Measurements from ENCODE around the gene EVX2. TPM values are rescaled to one million over a fixed set of nuclear protein-coding genes. Genes with fewer than 3 reads are reported as not detected.

EVX2 gene
- total and polyA plus RNA-seq, 8 donors: not detected

- no peaks in the 10 kb centered on the region for H3K9me3 ChIP-seq
Observed at GRCh38 chr2:176117823-176118371, 34.1 kb upstream of the EVX2 start.

DNA sequence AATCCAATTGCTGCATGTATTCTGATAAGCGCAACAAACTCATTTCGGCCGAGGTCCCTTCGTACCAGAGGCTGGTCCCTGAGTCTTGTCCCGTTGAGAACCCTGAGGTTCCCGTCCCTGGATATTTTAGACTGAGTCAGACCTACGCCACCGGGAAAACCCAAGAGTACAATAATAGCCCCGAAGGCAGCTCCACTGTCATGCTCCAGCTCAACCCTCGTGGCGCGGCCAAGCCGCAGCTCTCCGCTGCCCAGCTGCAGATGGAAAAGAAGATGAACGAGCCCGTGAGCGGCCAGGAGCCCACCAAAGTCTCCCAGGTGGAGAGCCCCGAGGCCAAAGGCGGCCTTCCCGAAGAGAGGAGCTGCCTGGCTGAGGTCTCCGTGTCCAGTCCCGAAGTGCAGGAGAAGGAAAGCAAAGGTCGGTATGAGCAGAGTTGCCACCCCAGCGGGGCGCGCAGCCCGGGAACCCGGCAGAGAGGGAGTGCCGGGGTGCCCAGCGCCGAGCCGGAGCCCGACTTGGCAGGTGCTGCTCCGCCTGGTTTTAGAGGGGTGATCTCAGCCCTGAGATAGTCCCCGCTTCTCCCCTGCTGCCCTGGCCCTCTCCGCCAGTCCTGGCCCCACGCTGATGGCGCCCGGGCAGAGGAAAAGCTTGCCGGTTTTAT, 33.5 kb upstream of the EVX2 start:
- H3K4me1 ChIP-seq: peaks cover 0 to 4% of the 10 kb centered on the region in 2 donors
- H3K4me3 ChIP-seq: no peak overlapping the region
- intact Hi-C loops (cut with DNase I): no loop called here
- peaks cover 99 to 100% of the 10 kb centered on the region in 2 donors for H3K27me3 ChIP-seq
- H3K27ac ChIP-seq: no peak overlapping the region
- TF ChIP-seq, protein P1, sequence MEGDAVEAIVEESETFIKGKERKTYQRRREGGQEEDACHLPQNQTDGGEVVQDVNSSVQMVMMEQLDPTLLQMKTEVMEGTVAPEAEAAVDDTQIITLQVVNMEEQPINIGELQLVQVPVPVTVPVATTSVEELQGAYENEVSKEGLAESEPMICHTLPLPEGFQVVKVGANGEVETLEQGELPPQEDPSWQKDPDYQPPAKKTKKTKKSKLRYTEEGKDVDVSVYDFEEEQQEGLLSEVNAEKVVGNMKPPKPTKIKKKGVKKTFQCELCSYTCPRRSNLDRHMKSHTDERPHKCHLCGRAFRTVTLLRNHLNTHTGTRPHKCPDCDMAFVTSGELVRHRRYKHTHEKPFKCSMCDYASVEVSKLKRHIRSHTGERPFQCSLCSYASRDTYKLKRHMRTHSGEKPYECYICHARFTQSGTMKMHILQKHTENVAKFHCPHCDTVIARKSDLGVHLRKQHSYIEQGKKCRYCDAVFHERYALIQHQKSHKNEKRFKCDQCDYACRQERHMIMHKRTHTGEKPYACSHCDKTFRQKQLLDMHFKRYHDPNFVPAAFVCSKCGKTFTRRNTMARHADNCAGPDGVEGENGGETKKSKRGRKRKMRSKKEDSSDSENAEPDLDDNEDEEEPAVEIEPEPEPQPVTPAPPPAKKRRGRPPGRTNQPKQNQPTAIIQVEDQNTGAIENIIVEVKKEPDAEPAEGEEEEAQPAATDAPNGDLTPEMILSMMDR (IDR thresholded peaks at IDR 0.05): no peak
- H3K36me3 ChIP-seq: no peaks in the 10 kb centered on the region
- ATAC-seq: no peak
- no peaks in the 10 kb centered on the region for H3K9me3 ChIP-seq
- peak in 1 of 4 donors; percentile 68 for DNase-seq

More at GRCh38 chr2:176117823-176118371, 34.1 kb upstream of the EVX2 start:
- intact Hi-C loops (cut with DNase I): no loop called here
- no peak overlapping the region for H3K27ac ChIP-seq
- no peak for DNase-seq
- no peak overlapping the region for H3K4me3 ChIP-seq
- peaks cover 0 to 10% of the 10 kb centered on the region in 2 donors for H3K4me1 ChIP-seq
- TF ChIP-seq, protein P1 (IDR thresholded peaks at IDR 0.05): no peak
- no peaks in the 10 kb centered on the region for H3K36me3 ChIP-seq
- peaks cover 99 to 100% of the 10 kb centered on the region in 2 donors for H3K27me3 ChIP-seq
- ATAC-seq: no peak

DNA sequence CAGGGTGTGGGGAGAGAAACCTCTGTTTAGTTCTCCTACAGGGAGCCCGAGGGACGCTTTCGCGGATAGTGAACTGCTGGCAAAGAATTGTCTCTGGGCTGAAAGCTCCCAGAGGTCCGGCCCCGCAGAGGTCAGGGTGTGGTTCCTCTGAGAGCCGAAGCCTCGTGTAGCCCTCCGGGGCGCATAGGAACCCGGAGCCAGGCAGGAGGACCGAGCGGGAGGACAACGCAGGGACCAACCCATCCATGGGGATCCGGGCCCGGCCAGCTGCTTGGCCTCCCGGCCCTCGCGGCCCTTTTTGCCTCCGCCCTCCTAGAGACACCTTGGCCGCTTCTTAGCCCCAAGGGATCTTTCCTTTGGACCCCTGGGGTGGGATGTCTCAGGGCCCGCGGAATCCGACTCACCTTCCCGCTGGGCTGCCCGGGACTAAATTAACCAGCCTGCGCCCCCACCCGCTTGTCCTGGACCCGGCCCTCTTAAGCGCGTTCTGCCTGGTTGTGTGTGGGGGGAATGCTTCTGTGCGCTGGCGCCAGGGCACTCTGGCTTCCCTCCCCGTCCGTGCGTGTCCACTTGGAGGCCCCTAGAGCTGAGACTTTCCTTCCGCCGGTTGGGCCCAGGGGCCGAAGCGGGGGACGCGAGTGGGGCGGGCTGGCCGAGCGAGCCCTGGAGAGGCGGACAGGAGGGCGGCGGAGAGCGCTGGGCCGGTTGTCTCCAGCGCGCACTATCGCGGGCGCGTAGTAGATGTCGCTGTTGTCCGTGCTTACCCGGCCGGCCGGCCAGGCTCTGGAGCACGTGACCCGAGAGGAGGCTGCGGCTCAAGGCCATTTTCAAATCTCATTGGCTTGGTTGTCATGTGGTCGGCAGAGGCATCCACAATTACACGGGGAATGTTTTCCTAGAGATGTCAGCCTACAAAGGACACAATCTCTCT, 32.4 kb upstream of the EVX2 start, which contains the start of gene HOXD10:
Gene HOXD10 (plus strand): TSS at position 896 of the 931 bp plus-strand sequence. CDS start 56 bp downstream, outside the sequence.
- Histone ChIP-seq H3K4me3 (no peak within 1 kb of the TSS), H3K27me3 (peaks cover 99 to 100% of the 10 kb centered on the region in 2 donors)
- intact Hi-C loops (cut with DNase I): no loop called here

GRCh38 chr2:176114930-176115625, 31.3 kb upstream of the EVX2 start:
- intact Hi-C loops (cut with DNase I): no loop called here
- DNase-seq: peak in 1 of 4 donors; percentile 67
- TF ChIP-seq, protein P1 (IDR thresholded peaks at IDR 0.05): no peak
- H3K9me3 ChIP-seq: no peaks in the 10 kb centered on the region
- H3K27ac ChIP-seq: no peak overlapping the region
- ATAC-seq: no peak
- H3K27me3 ChIP-seq: peaks cover 99 to 100% of the 10 kb centered on the region in 2 donors
- H3K4me3 ChIP-seq: no peak overlapping the region
- no peaks in the 10 kb centered on the region for H3K36me3 ChIP-seq
- no peaks in the 10 kb centered on the region for H3K4me1 ChIP-seq

More for the DNA sequence above, 32.4 kb upstream of the EVX2 start, which contains the start of gene HOXD10:
- Histone ChIP-seq H3K4me1 (no peaks in the 10 kb centered on the region), H3K9me3 (no peaks in the 10 kb centered on the region), H3K27ac (no peak within 1 kb of the TSS), H3K36me3 (no peaks in the 10 kb centered on the region)
- TF ChIP-seq, protein P1 (IDR thresholded peaks at IDR 0.05): no peak
- ATAC-seq (peak; percentile 53), DNase-seq (peak in 2 of 4 donors; percentile 39 to 78)

All from left lung (tissue), 10 donors.